ENCODE measurements around the gene COX6B2. TPM values are rescaled to one million over a fixed set of nuclear protein-coding genes. Genes with fewer than 3 reads are reported as not detected.

The COX6B2 gene, protein sequence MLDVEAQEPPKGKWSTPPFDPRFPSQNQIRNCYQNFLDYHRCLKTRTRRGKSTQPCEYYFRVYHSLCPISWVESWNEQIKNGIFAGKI
- 0.08 and 0.26 TPM in 2 replicates for total RNA-seq (2014; rRNA removed; shearing (Covaris generic))

DNA sequence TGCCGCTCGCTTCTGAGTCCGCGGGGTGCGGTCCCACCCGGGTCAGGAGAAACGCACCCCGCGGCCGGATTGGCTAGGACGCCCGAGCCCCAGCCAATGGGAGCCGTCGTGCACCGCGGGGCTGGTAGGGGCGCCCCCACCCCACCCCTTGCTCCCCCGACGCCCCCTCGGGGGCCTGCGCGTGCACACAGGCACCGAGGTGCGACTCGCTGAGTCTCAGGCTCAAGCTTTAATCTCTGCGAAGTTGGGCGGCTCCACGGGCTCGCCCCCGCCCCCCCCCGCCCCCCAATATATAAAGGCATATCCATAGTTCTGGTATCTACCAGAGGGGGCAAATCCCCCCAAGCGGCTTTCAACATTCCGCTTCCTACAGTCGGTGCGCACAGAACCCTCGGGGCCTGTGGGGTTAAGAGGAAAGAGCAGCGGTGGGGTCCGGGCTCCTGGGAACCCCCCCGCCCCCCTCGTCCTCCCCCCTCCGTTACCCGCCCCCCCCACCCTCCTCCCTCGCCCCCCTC is at the start of gene COX6B2:
Gene COX6B2, minus strand, starts transcription at position 22 of the 515 bp plus-strand sequence. CDS start 198 bp downstream, outside the sequence.

DNA sequence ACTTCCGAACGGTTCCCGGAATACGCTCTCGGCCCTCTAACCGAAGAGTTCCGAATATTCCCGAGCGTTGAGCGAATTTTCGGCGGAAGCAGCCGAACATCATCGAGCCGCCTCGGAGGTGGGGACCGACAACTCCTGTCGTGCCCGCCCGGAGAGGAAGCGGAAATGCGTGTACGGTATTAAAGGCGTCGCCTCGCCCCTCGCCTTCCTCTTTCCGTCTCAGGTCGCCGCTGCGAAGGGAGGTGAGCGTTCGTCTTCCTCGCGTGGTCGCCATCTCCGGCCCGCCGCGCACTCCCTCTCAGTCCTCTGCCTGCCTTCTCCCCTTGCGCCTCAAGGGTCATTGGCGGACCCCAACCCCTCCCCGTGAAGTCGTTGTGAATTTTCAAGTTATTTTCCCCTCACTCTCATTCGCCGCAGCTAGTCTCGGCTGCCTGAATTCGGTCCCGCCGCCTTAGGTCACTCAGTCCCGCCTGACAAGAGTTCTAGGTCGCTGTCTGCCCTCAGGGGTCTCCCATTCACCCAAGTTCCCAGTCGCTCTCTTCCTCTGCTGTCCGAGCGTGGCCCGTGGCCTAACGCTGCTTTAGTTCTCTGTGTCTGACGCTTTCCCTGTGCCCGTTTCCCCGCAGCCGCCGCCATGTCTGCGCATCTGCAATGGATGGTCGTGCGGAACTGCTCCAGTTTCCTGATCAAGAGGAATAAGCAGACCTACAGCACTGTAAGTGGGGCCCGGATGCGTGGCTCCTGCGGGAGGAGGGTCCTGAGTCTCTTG is 31.4 kb upstream of the COX6B2 start, which contains the start of gene RPL28:
Gene RPL28, plus strand, starts transcription at position 209 of the 769 bp plus-strand sequence. Its CDS starts 426 bp downstream, at position 635.

DNA sequence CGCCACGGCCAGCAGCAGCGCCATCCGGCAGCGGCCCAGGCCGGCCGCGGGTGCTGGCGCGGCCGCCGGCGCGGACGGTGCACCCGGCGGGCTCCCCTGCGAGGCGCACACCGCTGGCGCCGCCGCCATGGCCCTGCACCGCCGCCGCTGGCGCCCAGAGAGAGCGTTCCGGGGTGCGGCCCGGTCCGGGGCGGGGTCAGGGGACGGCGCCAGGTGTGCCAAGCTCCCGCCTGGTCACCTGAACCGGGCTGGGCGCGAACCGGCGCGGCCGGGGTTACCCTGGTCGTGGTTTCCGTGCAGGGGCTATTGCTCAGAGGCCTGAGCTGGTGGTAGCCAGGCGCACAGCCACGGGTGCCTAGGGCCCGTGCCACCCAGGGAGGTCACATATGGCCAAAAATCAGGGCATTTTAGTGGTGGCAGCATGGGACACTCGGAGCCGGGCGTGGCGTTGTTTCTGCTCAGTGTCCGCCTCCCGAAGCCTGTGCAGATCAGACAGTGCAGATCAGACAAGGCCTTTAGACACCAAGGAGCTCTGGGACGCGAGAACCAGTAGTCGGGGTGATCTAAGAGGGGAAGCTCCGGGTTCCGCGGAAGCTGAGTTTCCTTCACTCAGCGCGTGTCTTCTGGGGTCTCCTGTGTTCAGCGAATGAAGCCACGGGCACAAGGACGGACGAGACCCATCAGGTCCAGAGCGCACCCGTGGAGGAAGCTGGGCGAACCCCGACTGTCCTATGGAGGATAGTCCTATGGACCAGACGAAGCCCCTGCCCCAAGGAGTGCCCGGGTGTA is 29.8 kb upstream of the COX6B2 start, which contains the start of gene TMEM238:
Gene TMEM238, minus strand, starts transcription at position 162 of the 789 bp plus-strand sequence. Its CDS starts 33 bp downstream, at position 129.

DNA sequence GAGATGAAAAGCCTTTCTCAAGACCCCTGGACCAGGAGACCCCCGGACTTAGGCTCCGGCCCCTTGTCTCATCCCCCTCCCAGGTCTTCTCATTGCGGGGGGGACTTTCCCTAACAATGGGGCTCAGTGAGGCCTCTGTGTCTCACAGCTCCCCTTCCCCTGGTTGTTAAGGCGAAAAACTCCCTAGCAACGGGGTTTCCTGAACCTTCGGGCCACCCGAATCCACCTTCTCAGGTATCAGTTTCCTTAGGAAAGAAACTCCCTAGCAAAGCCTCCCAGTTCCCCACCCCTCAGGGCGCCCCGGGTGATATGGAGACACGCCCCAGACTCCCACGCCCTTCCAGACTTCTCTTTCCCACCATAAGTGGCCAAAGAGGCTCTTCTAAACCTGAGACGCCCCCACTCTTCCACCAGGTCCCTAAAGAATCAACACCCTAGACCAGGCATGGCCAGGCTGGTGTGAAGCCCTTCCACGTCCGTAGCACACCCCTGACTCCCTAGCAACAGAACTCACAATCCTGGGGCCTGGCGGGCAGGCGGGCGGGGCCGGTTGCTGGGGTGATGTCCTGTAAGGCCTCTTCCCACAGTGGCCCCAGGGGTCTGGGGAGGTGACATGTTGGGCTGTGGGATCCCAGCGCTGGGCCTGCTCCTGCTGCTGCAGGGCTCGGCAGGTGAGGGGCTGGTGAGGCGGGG is 21.9 kb upstream of the COX6B2 start, which contains the start of gene TMEM190:
Gene TMEM190, plus strand, starts transcription at position 586 of the 693 bp plus-strand sequence. Its CDS starts 28 bp downstream, at position 614.

DNA sequence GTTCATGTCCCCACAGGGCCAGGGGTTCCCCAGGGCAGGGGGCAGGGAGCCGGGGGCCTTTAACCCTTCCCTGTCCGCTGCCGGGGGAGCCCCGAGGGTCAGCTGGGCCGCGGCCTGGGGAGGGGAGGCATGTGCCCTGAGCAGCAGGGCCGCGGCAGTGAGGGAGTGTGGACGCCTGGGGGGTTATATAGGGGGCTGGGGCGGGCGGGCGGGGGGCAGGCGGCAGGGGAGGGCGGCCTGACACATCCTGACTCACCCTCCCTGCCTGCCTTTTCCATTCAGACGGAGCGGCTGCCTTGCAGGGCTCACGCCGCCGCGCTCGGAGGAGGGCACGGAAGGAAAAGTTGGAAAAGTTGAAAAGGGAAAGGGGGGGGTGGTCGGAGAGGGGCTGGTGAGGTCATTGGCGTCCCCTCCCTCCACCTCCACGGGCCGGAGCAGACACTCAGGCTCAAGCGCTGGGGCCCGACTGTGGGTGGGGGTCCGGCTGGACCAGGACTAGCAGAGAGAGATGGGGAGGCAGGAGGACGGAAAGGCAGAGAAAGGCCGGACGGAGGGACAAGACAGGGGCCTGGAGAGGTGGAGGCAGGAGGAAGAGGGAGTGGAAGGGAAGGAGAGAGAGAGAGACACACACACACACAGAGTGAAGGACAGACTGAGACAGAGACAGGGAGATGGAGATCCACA is 15.9 kb upstream of the COX6B2 start, which contains the start of gene IL11:
Gene IL11, minus strand, starts transcription at position 159 of the 684 bp plus-strand sequence. Its CDS starts 153 bp downstream, at position 6.

DNA sequence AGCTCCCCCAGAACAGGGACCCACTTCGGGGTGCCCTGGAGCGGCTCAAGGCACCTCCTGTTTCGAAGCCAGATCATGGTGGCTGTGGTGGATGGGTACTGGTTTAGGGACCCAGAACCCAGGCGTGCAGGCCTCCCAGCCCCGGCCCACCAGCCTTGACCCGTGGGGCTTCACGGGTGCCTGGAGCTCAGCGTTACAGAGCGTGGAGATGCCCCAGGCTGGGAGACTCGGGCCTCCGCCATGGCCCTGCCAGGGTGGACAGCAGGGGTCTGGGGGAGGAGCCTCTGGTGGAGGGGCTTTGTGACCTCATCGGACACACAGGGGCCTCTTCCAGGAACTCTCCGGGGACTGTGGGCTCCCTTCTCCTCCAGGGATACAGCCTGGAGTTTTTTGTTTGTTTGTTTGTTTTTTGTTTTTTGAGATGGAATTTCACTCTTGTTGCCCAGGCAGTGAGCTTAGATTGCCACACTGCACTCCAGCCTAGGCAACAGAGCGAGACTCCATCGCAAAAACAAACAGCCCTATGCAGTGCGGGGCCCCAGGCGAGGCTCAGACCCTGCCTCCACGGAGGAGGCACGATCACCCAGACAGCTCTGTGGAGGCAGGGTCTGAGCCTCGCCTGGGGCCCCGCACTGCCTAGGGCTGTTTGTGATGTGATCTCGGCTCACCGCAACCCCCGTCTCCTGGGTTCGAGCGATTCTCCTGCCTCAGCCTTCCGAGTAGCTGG is 8.6 kb upstream of the COX6B2 start, which contains the start of gene GARIN5B:
Gene GARIN5B, minus strand, starts transcription at position 271 of the 727 bp plus-strand sequence. Its CDS starts 194 bp downstream, at position 77.

DNA sequence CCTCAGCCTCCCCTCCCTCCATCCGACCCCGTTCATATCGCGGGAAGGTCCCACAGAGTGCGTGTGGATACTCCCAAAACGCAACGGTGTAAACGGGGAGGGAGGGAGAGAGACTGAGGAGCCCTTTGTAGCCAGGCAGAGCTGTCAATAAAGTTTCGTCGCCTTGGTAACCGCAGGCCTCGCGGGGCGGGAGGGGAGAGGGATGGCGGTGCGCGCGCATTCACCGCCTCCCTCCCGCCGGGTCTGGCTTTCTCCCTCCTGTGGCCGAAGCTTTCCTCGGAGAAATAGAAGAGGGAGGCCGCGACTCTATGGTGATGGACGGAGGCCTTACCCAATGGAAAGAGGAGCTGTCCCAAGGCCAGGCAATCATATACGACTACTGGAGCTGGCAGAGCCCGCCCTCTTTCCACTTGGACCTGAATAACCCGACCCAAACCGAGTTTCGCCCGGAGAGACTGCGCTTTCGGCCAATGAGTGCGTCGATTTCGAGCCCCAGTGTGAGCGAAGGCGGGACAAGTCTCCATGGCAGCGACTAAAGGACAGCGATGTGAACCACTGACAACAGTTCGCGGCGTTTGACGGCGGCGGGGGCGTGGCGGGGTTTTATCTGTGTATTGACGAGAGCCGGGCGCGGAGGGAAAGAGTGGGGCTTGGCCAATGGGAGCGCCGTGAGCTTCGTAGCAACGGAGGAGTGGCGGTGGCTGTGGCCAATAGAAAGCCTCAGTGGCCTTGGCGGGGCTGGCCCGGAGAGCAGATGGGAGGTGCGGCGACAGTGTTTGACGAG is 15.2 kb downstream of the COX6B2 start, which contains the start of gene KMT5C:
Gene KMT5C, plus strand, starts transcription at position 772 of the 784 bp plus-strand sequence. CDS start 2,061 bp downstream, outside the sequence.

DNA sequence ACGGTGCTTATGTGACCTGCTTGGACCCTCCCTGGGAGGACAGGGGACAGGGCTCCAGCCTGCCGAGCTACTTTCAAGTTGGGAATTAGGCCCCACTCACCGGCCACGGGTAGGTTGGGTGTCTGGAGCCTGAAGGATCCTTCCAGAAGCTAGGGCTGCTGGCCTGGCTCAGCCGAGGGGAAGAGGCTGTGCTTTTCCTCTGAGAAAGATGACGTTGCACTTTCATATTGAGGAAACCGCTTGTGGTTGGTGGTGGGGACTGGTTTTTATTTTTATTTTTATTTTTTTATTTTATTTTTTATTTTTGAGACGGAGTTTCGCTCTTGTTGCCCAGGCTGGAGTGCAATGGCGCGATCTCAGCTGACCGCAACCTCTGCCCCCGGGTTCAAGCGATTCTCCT is 29.3 kb downstream of the COX6B2 start, which contains the start of gene TMEM150B:
Gene TMEM150B, minus strand, starts transcription at position 170 of the 400 bp plus-strand sequence. CDS start 4,305 bp downstream, outside the sequence.

Other genes with a start within 250 kb of the COX6B2 start
- 92.2 and 96.9 TPM in 2 replicates for gene PPP1R12C, start 237.1 kb downstream of the COX6B2 start, total RNA-seq (2014; rRNA removed; shearing (Covaris generic))
- 82.8 and 83.9 TPM in 2 replicates for gene TNNT1, start 205.5 kb downstream of the COX6B2 start, total RNA-seq (2014; rRNA removed; shearing (Covaris generic))
- gene TNNI3, start 197.0 kb downstream of the COX6B2 start, total RNA-seq (2014; rRNA removed; shearing (Covaris generic)): 1.2 TPM in 1 of 2 replicates, not detected in the other
- 2.6 and 2.9 TPM in 2 replicates for gene DNAAF3, start 188.1 kb downstream of the COX6B2 start, total RNA-seq (2014; rRNA removed; shearing (Covaris generic))
- gene SYT5, start 174.4 kb downstream of the COX6B2 start, total RNA-seq (2014; rRNA removed; shearing (Covaris generic)): 3.3 and 5.7 TPM in 2 replicates
- 16.5 and 18.5 TPM in 2 replicates for gene PTPRH, start 145.2 kb downstream of the COX6B2 start, total RNA-seq (2014; rRNA removed; shearing (Covaris generic))
- gene TMEM86B, start 126.0 kb downstream of the COX6B2 start, total RNA-seq (2014; rRNA removed; shearing (Covaris generic)): 0.90 and 3.1 TPM in 2 replicates
- 63.9 and 64.2 TPM in 2 replicates for gene PPP6R1, start 95.7 kb downstream of the COX6B2 start, total RNA-seq (2014; rRNA removed; shearing (Covaris generic))
- gene HSPBP1, start 74.6 kb downstream of the COX6B2 start, total RNA-seq (2014; rRNA removed; shearing (Covaris generic)): 83.0 and 94.4 TPM in 2 replicates
- gene BRSK1, start 70.7 kb downstream of the COX6B2 start, total RNA-seq (2014; rRNA removed; shearing (Covaris generic)): 24.6 and 33.9 TPM in 2 replicates
- gene TMEM150B, start 29.4 kb downstream of the COX6B2 start, total RNA-seq (2014; rRNA removed; shearing (Covaris generic)): not detected in 2 replicates
- gene KMT5C, start 14.8 kb downstream of the COX6B2 start, total RNA-seq (2014; rRNA removed; shearing (Covaris generic)): 16.7 and 17.0 TPM in 2 replicates
- not detected in 2 replicates for gene GARIN5B, start 8.5 kb upstream of the COX6B2 start, total RNA-seq (2014; rRNA removed; shearing (Covaris generic))
- 27.0 and 27.7 TPM in 2 replicates for gene IL11, start 15.7 kb upstream of the COX6B2 start, total RNA-seq (2014; rRNA removed; shearing (Covaris generic))
- gene TMEM190, start 22.1 kb upstream of the COX6B2 start, total RNA-seq (2014; rRNA removed; shearing (Covaris generic)): 0.45 and 1.4 TPM in 2 replicates
- 1.1 and 1.6 TPM in 2 replicates for gene TMEM238, start 29.6 kb upstream of the COX6B2 start, total RNA-seq (2014; rRNA removed; shearing (Covaris generic))
- gene RPL28, start 31.2 kb upstream of the COX6B2 start, total RNA-seq (2014; rRNA removed; shearing (Covaris generic)): 710 and 881 TPM in 2 replicates
- 1,207 and 1,551 TPM in 2 replicates for gene UBE2S, start 53.1 kb upstream of the COX6B2 start, total RNA-seq (2014; rRNA removed; shearing (Covaris generic))
- 0.03 TPM in 1 of 2 replicates, not detected in the other for gene SHISA7, start 88.6 kb upstream of the COX6B2 start, total RNA-seq (2014; rRNA removed; shearing (Covaris generic))
- gene ISOC2, start 106.9 kb upstream of the COX6B2 start, total RNA-seq (2014; rRNA removed; shearing (Covaris generic)): 54.6 and 60.8 TPM in 2 replicates
- not detected in 2 replicates for gene C19orf85, start 110.0 kb upstream of the COX6B2 start, total RNA-seq (2014; rRNA removed; shearing (Covaris generic))
- gene ZNF628, start 121.9 kb upstream of the COX6B2 start, total RNA-seq (2014; rRNA removed; shearing (Covaris generic)): 6.7 and 6.9 TPM in 2 replicates
- 39.9 and 45.6 TPM in 2 replicates for gene NAT14, start 130.5 kb upstream of the COX6B2 start, total RNA-seq (2014; rRNA removed; shearing (Covaris generic))
- gene SSC5D, start 133.7 kb upstream of the COX6B2 start, total RNA-seq (2014; rRNA removed; shearing (Covaris generic)): 0.53 and 0.93 TPM in 2 replicates
- gene SBK2, start 182.4 kb upstream of the COX6B2 start, total RNA-seq (2014; rRNA removed; shearing (Covaris generic)): not detected in 2 replicates
- 0.11 TPM in 1 of 2 replicates, not detected in the other for gene SBK3, start 190.8 kb upstream of the COX6B2 start, total RNA-seq (2014; rRNA removed; shearing (Covaris generic))
- gene ZNF579, start 226.1 kb upstream of the COX6B2 start, total RNA-seq (2014; rRNA removed; shearing (Covaris generic)): 5.2 and 5.4 TPM in 2 replicates
- gene FIZ1, start 244.8 kb upstream of the COX6B2 start, total RNA-seq (2014; rRNA removed; shearing (Covaris generic)): 9.3 and 10.3 TPM in 2 replicates
- 8.6 and 12.3 TPM in 2 replicates for gene ZNF524, start 245.6 kb upstream of the COX6B2 start, total RNA-seq (2014; rRNA removed; shearing (Covaris generic))

Data from A375 (cell line).